LoVo (cell line): ENCODE results near the gene COL4A1.

Source experiments
- DNase-seq: peaks from one replicate; pipeline ENCODE4 v3.0.0-alpha.2; 2016; ENCODE audit warnings: low spot score

The COL4A1 gene

GRCh38 chr13:110161112-110161882 is 145.7 kb downstream of the COL4A1 start:
- DNase-seq, result no peak

GRCh38 chr13:110158226-110158625 is 148.7 kb downstream of the COL4A1 start:
- no peak for DNase-seq

- DNase-seq, result no peak
These were observed 149.2 kb downstream of the COL4A1 start for GRCh38 chr13:110157718-110158117.

GRCh38 chr13:110156301-110157049 is 150.5 kb downstream of the COL4A1 start:
- DNase-seq, result no peak

GRCh38 chr13:110155072-110155471 is 151.9 kb downstream of the COL4A1 start:
- no peak for DNase-seq

GRCh38 chr13:110154410-110154933 is 152.5 kb downstream of the COL4A1 start:
- no peak for DNase-seq

GRCh38 chr13:110152351-110152750 is 154.6 kb downstream of the COL4A1 start:
- DNase-seq, result no peak

- DNase-seq, result no peak
These were observed 155.5 kb downstream of the COL4A1 start for GRCh38 chr13:110151462-110151861.

- no peak for DNase-seq
These were observed 156.4 kb downstream of the COL4A1 start for GRCh38 chr13:110150384-110151101.

- DNase-seq, result no peak
These were observed 157.9 kb downstream of the COL4A1 start for GRCh38 chr13:110149036-110149435.

GRCh38 chr13:110140099-110140498 is 166.9 kb downstream of the COL4A1 start:
- no peak for DNase-seq

GRCh38 chr13:110138700-110139036 is 168.3 kb downstream of the COL4A1 start:
- no peak for DNase-seq

- peak; percentile 77 for DNase-seq
These were observed 168.8 kb downstream of the COL4A1 start for GRCh38 chr13:110138010-110138699.

GRCh38 chr13:110137680-110138009 is 169.3 kb downstream of the COL4A1 start:
- peak; percentile 62 for DNase-seq

GRCh38 chr13:110136660-110137585 is 170.0 kb downstream of the COL4A1 start:
- DNase-seq, result no peak

GRCh38 chr13:110135977-110136597 is 170.9 kb downstream of the COL4A1 start:
- no peak for DNase-seq

- DNase-seq, result no peak
These were observed 172.2 kb downstream of the COL4A1 start for GRCh38 chr13:110134801-110135200.

- no peak for DNase-seq
These were observed 173.3 kb downstream of the COL4A1 start for GRCh38 chr13:110133425-110134235.

GRCh38 chr13:110132225-110132982 is 174.6 kb downstream of the COL4A1 start:
- DNase-seq, result no peak
